IMR-90 (cell line): ENCODE data around the gene E2F4. TPM values are rescaled to one million over a fixed set of nuclear protein-coding genes. Genes with fewer than 3 reads are reported as not detected.

Source experiments
- ATAC-seq: fragments of 200-7000 bp; cut with Tn5 transposase; 2 replicates; pipeline ENCODE4 v1.9.1; 2020; ENCODE audit warnings: low read depth, mild to moderate bottlenecking, moderate library complexity
- BruUV-seq: library from RNA; stranded (reverse); fragments of 400-500 nt; replicated peaks from 2 replicates; lab custom pipeline; 2021; lab: Mats Ljungman, UMichigan
- CTCF ChIA-PET: fragments of 300-600 bp; formaldehyde crosslinking; extraction: SDS; loops from one replicate; lab custom pipeline; 2021; ENCODE audit warnings: antibody characterized with exemption; lab: Yijun Ruan, JAX
- POLR2A ChIA-PET: fragments of 300-600 bp; sonication (Branson Sonifier 250); formaldehyde crosslinking; loops from one replicate; lab custom pipeline; 2022; ENCODE audit warnings: antibody characterized with exemption; ENCODE audit not compliant: unreplicated experiment; lab: Charles Lee
- DNase-seq: peaks from one replicate; pipeline ENCODE4 v3.0.0; 2013
- H2AFZ ChIP-seq: replicated peaks from 2 replicates; pipeline ENCODE3; 2013; ENCODE audit warnings: low read length, mild to moderate bottlenecking; ENCODE audit not compliant: poor library complexity
- H2AK5ac ChIP-seq: 2 replicates; pipeline ENCODE4 v1.6.1; 2013; ENCODE audit warnings: low read depth, low read length, inconsistent platforms
- H2AK9ac ChIP-seq: replicated peaks from 2 replicates; pipeline ENCODE3; 2013; ENCODE audit warnings: mild to moderate bottlenecking, low read depth, low read length, moderate library complexity; ENCODE audit not compliant: poor library complexity
- H2BK120ac ChIP-seq: 2 replicates; pipeline ENCODE4 v1.6.1; 2013; ENCODE audit warnings: low read depth, low read length, inconsistent platforms
- H2BK15ac ChIP-seq: 3 replicates; pipeline ENCODE4 v1.6.1; 2013; ENCODE audit warnings: low read depth, low read length, inconsistent platforms
- H2BK20ac ChIP-seq: 2 replicates; pipeline ENCODE4 v1.6.1; 2013; ENCODE audit warnings: low read depth, mild to moderate bottlenecking, inconsistent platforms, low read length, moderate library complexity
- H2BK5ac ChIP-seq: 2 replicates; pipeline ENCODE4 v1.6.1; 2013; ENCODE audit warnings: mild to moderate bottlenecking, low read depth, low read length, inconsistent platforms; ENCODE audit not compliant: poor library complexity, severe bottlenecking
- H3K14ac ChIP-seq: replicated peaks from 2 replicates; pipeline ENCODE4 v1.6.1; 2013; ENCODE audit warnings: low read depth, low read length, inconsistent platforms
- H3K18ac ChIP-seq: 2 replicates; pipeline ENCODE4 v1.6.1; 2013; ENCODE audit warnings: low read depth, low read length, control low read depth
- H3K23ac ChIP-seq: 2 replicates; pipeline ENCODE4 v1.6.1; 2013; ENCODE audit warnings: low read depth, low read length, inconsistent platforms
- H3K27ac ChIP-seq: 2 replicates; pipeline ENCODE4 v1.5.1; 2013; ENCODE audit warnings: mild to moderate bottlenecking, control low read depth, low read length; ENCODE audit not compliant: insufficient read depth
- H3K27me3 ChIP-seq: 2 replicates; pipeline ENCODE4 v1.6.1; 2013; ENCODE audit warnings: low read length; ENCODE audit not compliant: control insufficient read depth, insufficient read depth
- H3K36me3 ChIP-seq: 2 replicates; pipeline ENCODE4 v1.6.1; 2013; ENCODE audit warnings: low read length, mixed read lengths; ENCODE audit not compliant: control insufficient read depth, insufficient read depth
- H3K4ac ChIP-seq: 2 replicates; pipeline ENCODE4 v1.6.1; 2013; ENCODE audit warnings: low read depth, low read length, inconsistent platforms
- H3K4me1 ChIP-seq: 2 replicates; pipeline ENCODE4 v1.6.1; 2013; ENCODE audit warnings: low read length, mixed read lengths; ENCODE audit not compliant: control insufficient read depth, insufficient read depth
- H3K4me2 ChIP-seq: 2 replicates; pipeline ENCODE4 v1.6.1; 2013; ENCODE audit warnings: low read depth, mild to moderate bottlenecking, control low read depth, low read length, moderate library complexity
- H3K4me3 ChIP-seq: 2 replicates; pipeline ENCODE4 v1.5.1; 2013; ENCODE audit warnings: low read depth, mild to moderate bottlenecking, control low read depth, low read length, moderate library complexity; ENCODE audit not compliant: insufficient read depth
- H3K56ac ChIP-seq: 2 replicates; pipeline ENCODE4 v1.6.1; 2013; ENCODE audit warnings: low read length, inconsistent platforms; ENCODE audit not compliant: insufficient read depth; ENCODE audit errors: extremely low read depth
- H3K79me1 ChIP-seq, 2 experiments: 2 replicates each; pipeline ENCODE4 v1.6.1; 2013; ENCODE audit warnings: low read length in 2 of 2, inconsistent platforms in 1 of 2, low read depth in 1 of 2
- H3K9ac ChIP-seq: 2 replicates; pipeline ENCODE4 v1.6.1; 2013; ENCODE audit warnings: low read depth, low read length, control low read depth
- H3K9me1 ChIP-seq: 2 replicates; pipeline ENCODE4 v1.6.1; 2013; ENCODE audit warnings: low read length, inconsistent platforms; ENCODE audit not compliant: insufficient read depth
- H3K9me3 ChIP-seq: 2 replicates; pipeline ENCODE4 v1.6.1; 2013; ENCODE audit warnings: low read length; ENCODE audit not compliant: control insufficient read depth, insufficient read depth
- H4K20me1 ChIP-seq: 2 replicates; pipeline ENCODE4 v1.6.1; 2013; ENCODE audit warnings: low read length, inconsistent platforms; ENCODE audit not compliant: insufficient read depth
- H4K5ac ChIP-seq: 2 replicates; pipeline ENCODE4 v1.6.1; 2013; ENCODE audit warnings: mild to moderate bottlenecking, low read depth, low read length, control low read depth
- H4K8ac ChIP-seq, 2 experiments: 2 replicates each; pipeline ENCODE4 v1.6.1; 2013; ENCODE audit warnings: low read depth in 2 of 2, low read length in 2 of 2, control low read depth in 1 of 2, inconsistent platforms in 1 of 2
- H4K91ac ChIP-seq: 2 replicates; pipeline ENCODE4 v1.6.1; 2013; ENCODE audit warnings: low read depth, low read length, inconsistent platforms; ENCODE audit not compliant: insufficient read depth
- CTCF ChIP-seq: conservative IDR thresholded peaks from 2 replicates; pipeline ENCODE4 v1.5.1; 2012; ENCODE audit warnings: mild to moderate bottlenecking, low read depth, low read length, improper control_type of control experiment
- MXI1 ChIP-seq: IDR thresholded peaks from 2 replicates; pipeline ENCODE4 v1.6.1; 2012; ENCODE audit warnings: low read depth, mild to moderate bottlenecking, low read length, moderate library complexity, borderline replicate concordance
- WGBS, 2 experiments: methylation state at CpG; one replicate each; pipeline versions ENCODE4 v1.1.5 to v1.1.7; 2013; ENCODE audit warnings: missing lambda C conversion rate in 2 of 2; ENCODE audit not compliant: insufficient read length in 1 of 2; ENCODE audit errors: extremely low coverage in 2 of 2; 5-methylcytosine and 5-hydroxymethylcytosine counted together
- dilution Hi-C: fragments of 300-500 bp; cut with HindIII; formaldehyde crosslinking; loops from one replicate; pipeline ENCODE4 v1.14.3; 2018; ENCODE audit warnings: low sequenced_read_pairs; ENCODE audit not compliant: unreplicated experiment
- in situ Hi-C: fragments of 300-500 bp; cut with MboI; formaldehyde crosslinking; loops from 3 replicates; pipeline ENCODE4 v1.14.3; 2019; ENCODE audit warnings: low sequenced_read_pairs, inconsistent platforms, mixed read lengths
- intact Hi-C: fragments of 100-400 bp; cut with micrococcal nuclease; formaldehyde crosslinking; loops from 2 replicates; pipeline ENCODE4 v1.10.0; 2022
- polyA plus RNA-seq, 3 experiments: library from polyadenylated mRNA; depleted of rRNA; stranded (reverse); fragments of >200 nt; gene quantifications; 2 replicates each; pipeline ENCODE4 v1.2.3, GENCODE V29; 2012; ENCODE audit warnings: low replicate concordance in 1 of 3
- total RNA-seq: library from RNA; depleted of rRNA; stranded (reverse); fragments of >200 nt; gene quantifications from 2 replicates; pipeline ENCODE4 v1.2.3, GENCODE V29; 2012

E2F4 gene
- total and polyA plus RNA-seq, 2 of the 4 experiments (the other 2 are of a cell fraction) = 63.4 to 103 TPM

GRCh38 chr16:67199011-67199807 is 7.3 kb downstream of the E2F4 start, which contains the start of gene ELMO3:
Gene ELMO3, plus strand, starts transcription at chr16:67199131. Its CDS starts 196 bp downstream, at chr16:67199327.
- WGBS, 2 experiments = 64% methylated on average over 28 of the region's 61 CpGs; no CpG with 5 or more reads in 1 of the 2 experiments
- peaks cover 71% of the 10 kb centered on the region for H3K36me3 ChIP-seq
- DNase-seq (no peak), ATAC-seq (no peak; the same call in 1 of the 2 replicates)
- H2BK15ac ChIP-seq = no peak within 1 kb of the TSS
- dilution Hi-C loops = no loop called here
- peak within 1 kb of the TSS; percentile 70 for H2AK9ac ChIP-seq
- H3K4ac ChIP-seq = no peak within 1 kb of the TSS
- H2BK5ac ChIP-seq = no peak within 1 kb of the TSS
- H3K56ac ChIP-seq = no peak within 1 kb of the TSS
- H4K5ac ChIP-seq = no peak within 1 kb of the TSS
- no peak within 1 kb of the TSS for H3K18ac ChIP-seq
- H3K27me3 ChIP-seq = no peaks in the 10 kb centered on the region
- no peaks in the 10 kb centered on the region for H3K4me1 ChIP-seq
- no peak within 1 kb of the TSS for H4K8ac ChIP-seq
- no peak within 1 kb of the TSS for H2AFZ ChIP-seq
- no peak within 1 kb of the TSS for H3K4me2 ChIP-seq
- TF ChIP-seq MXI1 (no peak), CTCF (peak; percentile 33)
- H3K9ac ChIP-seq = no peak within 1 kb of the TSS
- in situ Hi-C loops = no loop called here
- H3K14ac ChIP-seq = no peak within 1 kb of the TSS
- H2BK120ac ChIP-seq = no peak within 1 kb of the TSS
- POLR2A ChIA-PET = no interaction called here
- H2BK20ac ChIP-seq = no peak within 1 kb of the TSS
- no TSS peak for BruUV-seq
- H3K9me3 ChIP-seq = no peaks in the 10 kb centered on the region
- intact Hi-C loops = no loop called here
- CTCF ChIA-PET = no interaction called here
- no peaks in the 10 kb centered on the region for H3K9me1 ChIP-seq
- H3K27ac ChIP-seq = no peak within 1 kb of the TSS
- H3K23ac ChIP-seq = no peak within 1 kb of the TSS
- peaks cover 8 to 27% of the 10 kb centered on the region in 2 experiments; a peak in 3 of 4 replicates for H3K79me1 ChIP-seq
- no peak within 1 kb of the TSS for H2AK5ac ChIP-seq
- no peak within 1 kb of the TSS for H4K91ac ChIP-seq
- no peak within 1 kb of the TSS for H3K4me3 ChIP-seq
- peaks cover 14% of the 10 kb centered on the region for H4K20me1 ChIP-seq
